NCI-H460 (cell line): Measurements from ENCODE around the gene LYRM4. TPM values are rescaled to one million over a fixed set of nuclear protein-coding genes. Genes with fewer than 3 reads are reported as not detected.
"Not testable (repeated sequence)": the region's sequence is repeated elsewhere in the genome, so short reads cannot be mapped to it uniquely, and the experiment has no call there.

Experiments
- DNase-seq: peaks from one replicate; pipeline ENCODE4 v3.0.0-alpha.2; 2016; ENCODE audit warnings: low read depth; ENCODE audit errors: extremely low read depth
- total RNA-seq: library from RNA; depleted of rRNA; stranded (reverse); fragments of >200 nt; shearing (Covaris generic); gene quantifications from 2 replicates; pipeline ENCODE4 v1.2.3, GENCODE V29; 2014

LYRM4 gene
- total RNA-seq, 1 experiment from 2014 or later: 31.6 TPM

GRCh38 chr6:5125152-5126006 is 135.4 kb downstream of the LYRM4 start:
- DNase-seq: no peak

GRCh38 chr6:5124526-5124925 is 136.2 kb downstream of the LYRM4 start:
- DNase-seq: no peak

DNA sequence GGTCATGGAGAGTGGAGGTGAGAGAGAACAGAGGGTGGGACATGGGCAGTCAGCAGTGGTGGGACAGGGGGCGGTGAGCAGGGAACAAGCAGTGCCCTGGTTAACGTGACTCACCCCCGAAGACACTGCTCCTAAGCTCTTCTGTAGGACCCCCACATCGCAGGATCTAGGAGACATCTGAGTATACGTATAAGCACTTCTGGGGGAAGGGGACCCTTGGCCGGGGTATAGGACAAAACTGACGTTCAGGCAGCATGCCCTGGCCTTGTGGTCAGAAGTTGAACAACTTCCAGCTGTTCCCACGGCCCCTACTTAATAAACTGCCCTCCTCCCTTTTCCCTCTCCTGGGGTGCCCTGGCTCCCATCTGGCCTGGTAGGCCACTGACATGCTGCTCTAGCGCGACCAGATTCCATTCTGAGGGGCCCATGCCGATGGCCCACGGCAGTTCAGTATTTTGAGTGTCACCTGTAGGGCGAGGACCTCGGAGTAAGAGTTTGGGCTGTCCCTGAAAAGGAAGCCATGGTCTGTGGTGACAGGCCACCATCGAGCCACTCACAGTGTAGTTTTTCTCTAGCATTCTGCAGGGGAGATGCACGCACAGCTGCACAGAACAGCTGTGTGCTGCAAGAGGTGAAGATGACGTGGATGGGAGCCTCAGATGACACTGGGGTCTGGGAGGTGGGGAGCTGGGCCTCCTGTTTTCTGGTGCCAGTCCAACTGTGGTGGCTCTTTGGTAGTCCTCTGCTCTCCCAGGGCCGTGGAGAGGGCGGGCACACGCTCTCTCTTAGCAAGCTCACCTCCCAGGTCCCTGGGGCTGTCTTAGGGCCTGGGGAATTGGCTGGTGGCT is 137.2 kb downstream of the LYRM4 start:
- DNase-seq: no peak

DNA sequence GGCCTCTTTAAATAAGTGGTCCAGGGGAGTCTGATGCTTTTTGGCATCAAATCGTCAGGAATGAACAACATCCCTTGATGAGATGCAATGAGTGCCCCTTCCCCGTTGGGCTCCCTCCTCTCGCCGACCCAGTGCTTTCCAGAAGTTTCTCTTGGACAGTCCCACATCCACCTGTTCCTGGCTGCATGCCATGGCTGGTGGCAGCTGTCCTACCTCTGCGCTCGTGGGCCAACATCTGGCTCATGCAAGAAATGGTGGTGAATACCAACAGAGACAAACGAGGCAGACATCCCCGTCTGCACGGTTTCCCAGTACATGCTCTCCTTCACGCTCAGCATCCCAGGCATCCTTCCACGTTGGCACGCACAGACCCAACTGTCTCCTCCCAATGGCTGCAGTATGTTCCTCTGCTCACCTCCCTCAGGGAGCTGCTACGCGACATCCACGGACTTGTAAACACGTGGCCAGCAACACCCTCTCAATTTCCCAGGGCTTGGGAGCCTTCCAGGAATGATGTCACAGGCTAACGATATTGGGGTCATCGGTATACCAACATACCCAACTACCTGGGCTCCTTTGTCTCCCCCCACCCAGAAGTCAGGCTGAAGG is 138.1 kb downstream of the LYRM4 start:
- no peak for DNase-seq

GRCh38 chr6:5121956-5122355 is 138.8 kb downstream of the LYRM4 start:
- DNase-seq: no peak

GRCh38 chr6:5121479-5121878 is 139.3 kb downstream of the LYRM4 start:
- no peak for DNase-seq

GRCh38 chr6:5120543-5120942 is 140.2 kb downstream of the LYRM4 start:
- not testable (repeated sequence) for DNase-seq

- no peak for DNase-seq
These were observed 140.7 kb downstream of the LYRM4 start for GRCh38 chr6:5120011-5120410.

GRCh38 chr6:5119090-5119951 is 141.4 kb downstream of the LYRM4 start:
- no peak for DNase-seq

GRCh38 chr6:5116243-5116991 is 144.3 kb downstream of the LYRM4 start:
- no peak for DNase-seq

GRCh38 chr6:5115168-5115567 is 145.6 kb downstream of the LYRM4 start:
- DNase-seq: no peak

DNA sequence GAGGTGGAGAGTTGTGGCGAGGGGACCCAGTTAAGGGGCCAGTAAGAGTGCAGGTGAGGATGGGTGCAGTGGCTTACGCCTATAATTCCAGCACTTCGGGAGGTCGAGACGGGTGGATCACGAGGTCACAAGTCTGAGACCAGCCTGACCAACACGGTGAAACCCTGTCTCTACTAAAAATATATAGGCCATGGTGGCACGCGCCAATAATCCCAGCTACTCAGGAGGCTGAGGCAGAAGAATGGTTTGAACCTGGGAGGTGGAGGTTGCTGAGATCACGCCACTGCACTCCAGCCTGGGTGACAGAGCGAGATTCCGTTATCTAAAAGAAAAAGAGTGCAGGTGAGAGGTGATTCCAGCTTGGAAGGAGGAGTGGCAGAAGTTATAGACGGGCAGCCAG is 147.7 kb downstream of the LYRM4 start:
- DNase-seq: no peak

DNA sequence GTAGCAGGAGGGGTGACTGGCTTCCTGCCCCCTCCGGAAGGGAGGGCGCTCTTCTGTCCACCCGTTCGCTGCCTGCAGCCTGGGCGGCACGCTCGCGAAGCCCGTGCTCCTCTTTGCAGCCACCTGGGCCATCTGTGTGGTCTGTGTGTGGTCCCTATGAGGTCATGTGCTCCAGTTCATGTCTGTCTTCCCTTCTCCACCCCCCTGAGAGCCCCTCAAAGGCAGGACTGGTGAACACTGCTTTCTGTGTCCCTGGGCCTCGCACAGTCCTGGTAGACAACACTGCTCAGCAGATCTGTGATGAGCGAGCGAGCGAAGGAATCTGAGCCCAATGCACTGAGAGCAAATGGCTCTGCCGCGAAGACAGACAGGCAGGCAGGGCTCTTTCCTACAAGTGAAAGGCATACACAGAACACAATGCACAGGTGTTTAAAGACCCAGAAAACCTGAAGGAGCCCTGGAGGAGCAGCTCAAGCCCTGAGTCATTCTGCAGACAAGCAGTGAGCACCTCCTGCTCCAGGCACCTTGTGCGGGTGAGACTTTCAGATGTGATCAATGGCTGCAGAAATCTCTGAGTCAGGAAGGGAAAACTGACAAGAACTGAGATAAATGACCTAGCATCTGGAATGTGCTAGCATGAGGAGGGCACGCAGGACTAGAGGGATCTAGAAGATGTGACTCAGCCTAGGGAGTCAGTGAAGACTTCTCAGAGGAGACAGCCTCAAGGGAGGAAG is 148.5 kb downstream of the LYRM4 start:
- no peak for DNase-seq

- no peak for DNase-seq
These were observed 149.1 kb downstream of the LYRM4 start for GRCh38 chr6:5111626-5112025.

DNA sequence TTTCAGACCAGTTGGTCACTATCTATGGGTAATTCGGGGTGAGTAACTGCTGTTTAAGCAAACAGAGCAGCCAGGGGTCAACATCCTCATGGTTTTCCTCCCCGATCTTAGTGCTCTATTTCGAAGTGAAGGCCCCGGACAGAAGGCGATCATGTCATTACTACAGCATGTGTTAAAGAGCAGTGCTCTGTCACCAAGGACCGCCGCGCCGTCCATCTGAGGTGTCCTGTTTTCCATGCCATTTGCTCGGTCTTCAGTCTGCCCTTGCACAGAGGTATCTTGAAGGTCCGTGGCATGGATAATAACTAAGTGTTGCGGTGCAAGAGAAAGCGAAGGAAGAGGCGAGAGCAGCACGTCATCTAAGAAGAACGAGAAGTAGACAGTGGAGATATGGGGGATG is 150.5 kb downstream of the LYRM4 start:
- no peak for DNase-seq

GRCh38 chr6:5109436-5109835 is 151.3 kb downstream of the LYRM4 start:
- no peak for DNase-seq

GRCh38 chr6:5108536-5109150 is 152.1 kb downstream of the LYRM4 start:
- no peak for DNase-seq

GRCh38 chr6:5108068-5108467 is 152.7 kb downstream of the LYRM4 start:
- no peak for DNase-seq

GRCh38 chr6:5107341-5107740 is 153.4 kb downstream of the LYRM4 start:
- DNase-seq: no peak
